Uterus (tissue), 4 donors: ENCODE measurements around the gene SLC8A2. TPM values are rescaled to one million over a fixed set of nuclear protein-coding genes. Genes with fewer than 3 reads are reported as not detected.

Experiments
- DNase-seq, 2 donors: peaks; one replicate each; pipeline ENCODE4 v3.0.0-alpha.2; 2019 to 2020
- H3K27ac ChIP-seq, 2 donors: fragments of 200-600 bp; sonication (generic); 1 replicate in 1 of 2; 2 replicates in 1 of 2; pipeline ENCODE4 v1.5.1; 2016 to 2018
- H3K27me3 ChIP-seq, 2 donors: fragments of 200-600 bp; sonication (generic); one replicate each; pipeline ENCODE4 v1.5.1; 2018 to 2019; ENCODE audit warnings: control low read depth in 1 of 2
- H3K36me3 ChIP-seq, 2 donors: fragments of 200-600 bp; sonication (generic); one replicate each; pipeline ENCODE4 v1.5.1; 2019; ENCODE audit warnings: control low read depth in 1 of 2
- H3K4me1 ChIP-seq, 2 donors: fragments of 200-600 bp; sonication (generic); one replicate each; pipeline ENCODE4 v1.5.1; 2018 to 2019; ENCODE audit warnings: control low read depth in 1 of 2
- H3K4me3 ChIP-seq, 2 donors: fragments of 200-600 bp; sonication (generic); 1 replicate in 1 of 2; 2 replicates in 1 of 2; pipeline ENCODE4 v1.5.1; 2018 to 2019; ENCODE audit warnings: mild to moderate bottlenecking in 1 of 2
- H3K9me3 ChIP-seq, 2 donors: fragments of 200-600 bp; sonication (generic); one replicate each; pipeline ENCODE4 v1.5.1; 2019; ENCODE audit warnings: control low read depth in 1 of 2
- POLR2A ChIP-seq, 2 donors: fragments of 450-650 bp; IDR thresholded peaks; one replicate each; pipeline ENCODE4 v1.6.1; 2016; ENCODE audit warnings: antibody characterized with exemption in 2 of 2, mild to moderate bottlenecking in 1 of 2, moderate library complexity in 1 of 2
- intact Hi-C: fragments of 100-400 bp; cut with DNase I; formaldehyde crosslinking; loops from one replicate; pipeline ENCODE4 v1.15.1; 2023; ENCODE audit warnings: low total_unique reads
- total RNA-seq, 4 donors: library from RNA; depleted of rRNA in 3 of 4; stranded (reverse); fragments of >200 nt in 3 of 4; gene quantifications; one replicate each; pipeline versions ENCODE4 v1.1.0 to v1.2.4, GENCODE V29; 2014 to 2023
- TF ChIP-seq, protein P1 (sequence below), 4 experiments: fragments of 200-600 bp in 2 of 4; fragments of 450-650 bp in 2 of 4; sonication (generic) in 2 of 4; IDR thresholded peaks; one replicate each; pipeline ENCODE4 v1.5.1; 2016 to 2019; ENCODE audit warnings: antibody characterized with exemption in 4 of 4, mild to moderate bottlenecking in 2 of 4, moderate library complexity in 1 of 4
- donor health status: DM: yes; HTN: yes; CAD: no.

Gene SLC8A2
- total RNA-seq, 4 donors from 2014 or later: 3.4 to 17.8 (median 11.0) TPM

DNA sequence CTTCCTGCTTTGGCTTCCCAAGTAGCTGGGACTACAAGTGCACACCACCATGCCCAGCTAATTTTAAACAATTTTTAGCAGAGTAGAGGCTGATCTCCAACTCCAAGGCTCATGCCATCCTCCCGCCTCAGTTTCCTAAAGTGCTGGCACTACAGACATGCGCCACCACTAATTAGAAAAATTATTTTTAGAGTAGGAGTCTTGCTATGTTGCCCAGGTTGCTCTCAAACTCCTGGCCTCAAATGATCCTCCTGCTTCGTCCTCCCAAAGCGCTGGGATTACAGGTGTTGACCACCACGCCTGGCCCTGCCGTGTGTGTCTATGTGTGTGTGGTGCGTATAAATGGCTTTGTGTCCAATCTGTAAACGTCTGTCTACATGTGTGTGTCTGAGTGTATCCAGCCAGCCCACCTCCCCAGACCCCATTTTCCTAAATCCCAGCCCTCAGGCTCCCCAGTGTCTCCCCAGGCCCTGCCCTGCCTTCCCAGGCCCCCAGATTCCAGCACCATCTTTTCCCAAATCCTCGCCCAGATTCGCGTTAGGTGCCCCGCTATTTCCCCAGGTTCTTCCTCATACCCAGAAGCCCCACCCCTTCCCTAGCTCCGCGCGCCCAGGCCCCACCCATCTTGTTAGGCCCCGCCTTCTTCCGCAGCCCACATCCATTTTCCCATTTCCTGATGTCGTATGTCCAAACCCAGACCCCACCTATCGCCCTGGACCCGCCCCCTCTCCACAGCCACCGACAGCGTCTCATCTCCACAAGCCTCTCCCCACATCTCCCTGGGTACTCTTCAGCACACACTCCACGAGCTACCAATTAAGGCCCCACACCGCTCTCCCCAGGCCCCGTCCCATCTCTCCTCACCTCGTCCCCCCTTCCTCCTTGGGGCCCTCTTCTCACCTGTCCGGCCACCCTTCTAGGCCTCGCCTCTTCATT, 24.9 kb downstream of the SLC8A2 start:
- DNase-seq: peak; percentile 46 to 55
- Histone ChIP-seq H3K9me3 (no peaks in the 10 kb centered on the region), H3K36me3 (no peaks in the 10 kb centered on the region), H3K4me1 (peaks cover 0 to 11% of the 10 kb centered on the region in 2 donors), H3K27ac (no peak overlapping the region), H3K27me3 (peaks cover 0 to 4% of the 10 kb centered on the region in 2 donors), H3K4me3 (no peak overlapping the region)
- TF ChIP-seq, protein P1, sequence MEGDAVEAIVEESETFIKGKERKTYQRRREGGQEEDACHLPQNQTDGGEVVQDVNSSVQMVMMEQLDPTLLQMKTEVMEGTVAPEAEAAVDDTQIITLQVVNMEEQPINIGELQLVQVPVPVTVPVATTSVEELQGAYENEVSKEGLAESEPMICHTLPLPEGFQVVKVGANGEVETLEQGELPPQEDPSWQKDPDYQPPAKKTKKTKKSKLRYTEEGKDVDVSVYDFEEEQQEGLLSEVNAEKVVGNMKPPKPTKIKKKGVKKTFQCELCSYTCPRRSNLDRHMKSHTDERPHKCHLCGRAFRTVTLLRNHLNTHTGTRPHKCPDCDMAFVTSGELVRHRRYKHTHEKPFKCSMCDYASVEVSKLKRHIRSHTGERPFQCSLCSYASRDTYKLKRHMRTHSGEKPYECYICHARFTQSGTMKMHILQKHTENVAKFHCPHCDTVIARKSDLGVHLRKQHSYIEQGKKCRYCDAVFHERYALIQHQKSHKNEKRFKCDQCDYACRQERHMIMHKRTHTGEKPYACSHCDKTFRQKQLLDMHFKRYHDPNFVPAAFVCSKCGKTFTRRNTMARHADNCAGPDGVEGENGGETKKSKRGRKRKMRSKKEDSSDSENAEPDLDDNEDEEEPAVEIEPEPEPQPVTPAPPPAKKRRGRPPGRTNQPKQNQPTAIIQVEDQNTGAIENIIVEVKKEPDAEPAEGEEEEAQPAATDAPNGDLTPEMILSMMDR (IDR thresholded peaks at IDR 0.05): no peak
- TF ChIP-seq POLR2A (IDR thresholded peaks at IDR 0.05): no peak
- intact Hi-C loops: no loop called here

DNA sequence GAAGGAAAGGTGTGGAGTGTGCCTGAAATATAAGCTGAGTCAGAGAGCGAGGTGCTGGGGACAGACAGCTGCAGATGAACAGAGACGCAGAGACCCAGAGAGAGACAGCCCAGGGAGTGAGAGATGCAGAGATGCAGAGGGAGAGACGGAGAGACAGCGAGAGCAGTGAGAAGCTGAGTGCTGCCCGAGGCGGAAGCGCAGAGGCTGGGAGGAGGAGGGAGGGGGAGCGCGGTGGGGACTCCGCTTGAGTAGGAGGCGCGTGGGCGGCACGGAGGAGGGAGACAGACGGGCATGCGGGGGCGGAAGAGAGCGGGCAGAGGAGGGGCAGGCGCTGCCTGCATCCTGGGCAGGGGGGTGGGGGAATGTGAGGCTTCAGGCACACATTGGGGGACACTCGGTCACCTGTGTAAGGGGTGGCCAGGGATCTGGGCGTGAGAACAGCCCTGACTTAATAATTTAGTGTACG, 25.7 kb downstream of the SLC8A2 start:
- peaks cover 0 to 11% of the 10 kb centered on the region in 2 donors for H3K4me1 ChIP-seq
- intact Hi-C loops: no loop called here
- H3K9me3 ChIP-seq: no peaks in the 10 kb centered on the region
- H3K27me3 ChIP-seq: peaks cover 0 to 4% of the 10 kb centered on the region in 2 donors
- no peak overlapping the region for H3K27ac ChIP-seq
- H3K36me3 ChIP-seq: no peaks in the 10 kb centered on the region
- TF ChIP-seq, protein P1 (IDR thresholded peaks at IDR 0.05): no peak
- no peak for TF ChIP-seq POLR2A (IDR thresholded peaks at IDR 0.05)
- peak; percentile 71 to 82 for DNase-seq
- no peak overlapping the region for H3K4me3 ChIP-seq

DNA sequence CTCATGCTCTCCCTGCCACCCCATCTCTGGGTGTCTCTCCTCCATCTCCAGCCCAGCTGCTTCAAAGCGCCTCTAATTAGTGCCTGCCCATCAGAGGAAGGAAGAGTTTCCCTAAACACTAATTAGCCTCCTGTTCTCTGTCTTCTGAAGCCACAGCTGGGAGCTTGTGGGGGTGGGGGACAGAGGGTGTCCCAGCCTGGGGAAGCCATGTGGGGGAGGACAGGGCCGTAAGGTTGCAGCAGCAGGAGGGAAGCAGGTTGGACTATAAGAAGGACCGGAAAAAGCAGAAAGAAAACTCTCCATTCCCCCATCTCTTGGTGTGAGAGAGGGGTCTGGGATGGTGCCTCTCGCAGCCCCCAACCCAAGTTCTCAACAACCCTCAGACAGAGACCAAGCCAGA, 26.2 kb downstream of the SLC8A2 start:
- Histone ChIP-seq H3K4me3 (no peak overlapping the region), H3K4me1 (peaks cover 0 to 11% of the 10 kb centered on the region in 2 donors), H3K27me3 (peaks cover 0 to 4% of the 10 kb centered on the region in 2 donors), H3K9me3 (no peaks in the 10 kb centered on the region), H3K36me3 (no peaks in the 10 kb centered on the region), H3K27ac (no peak overlapping the region)
- no peak for DNase-seq
- intact Hi-C loops: no loop called here
- TF ChIP-seq, protein P1 (IDR thresholded peaks at IDR 0.05): no peak
- no peak for TF ChIP-seq POLR2A (IDR thresholded peaks at IDR 0.05)

DNA sequence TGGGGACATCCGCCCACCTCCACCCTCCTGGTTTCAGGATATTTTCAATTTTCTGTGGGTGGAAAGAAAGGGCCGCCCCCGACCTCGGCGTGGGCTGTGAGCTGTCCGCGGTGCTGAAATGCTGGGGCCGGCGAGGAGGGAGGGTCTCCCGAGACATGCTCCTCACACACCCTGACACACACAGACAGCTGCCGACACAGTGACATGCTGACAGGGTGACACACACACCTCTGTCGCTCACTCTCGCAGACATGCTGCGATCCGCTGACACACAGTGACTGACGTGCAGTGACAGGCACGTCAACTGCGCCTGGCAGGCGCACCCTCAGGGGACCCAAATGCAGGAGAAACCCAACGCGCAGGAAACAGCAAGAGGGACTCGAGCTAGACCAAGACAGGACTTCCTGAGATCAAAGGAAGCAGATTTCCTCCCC, 27.3 kb downstream of the SLC8A2 start:
- Histone ChIP-seq H3K36me3 (no peaks in the 10 kb centered on the region), H3K4me3 (no peak overlapping the region), H3K27ac (no peak overlapping the region), H3K27me3 (peaks cover 0 to 4% of the 10 kb centered on the region in 2 donors), H3K9me3 (no peaks in the 10 kb centered on the region), H3K4me1 (peaks cover 0 to 11% of the 10 kb centered on the region in 2 donors)
- no peak for DNase-seq
- TF ChIP-seq, protein P1 (IDR thresholded peaks at IDR 0.05): no peak
- no peak for TF ChIP-seq POLR2A (IDR thresholded peaks at IDR 0.05)
- intact Hi-C loops: no loop called here

DNA sequence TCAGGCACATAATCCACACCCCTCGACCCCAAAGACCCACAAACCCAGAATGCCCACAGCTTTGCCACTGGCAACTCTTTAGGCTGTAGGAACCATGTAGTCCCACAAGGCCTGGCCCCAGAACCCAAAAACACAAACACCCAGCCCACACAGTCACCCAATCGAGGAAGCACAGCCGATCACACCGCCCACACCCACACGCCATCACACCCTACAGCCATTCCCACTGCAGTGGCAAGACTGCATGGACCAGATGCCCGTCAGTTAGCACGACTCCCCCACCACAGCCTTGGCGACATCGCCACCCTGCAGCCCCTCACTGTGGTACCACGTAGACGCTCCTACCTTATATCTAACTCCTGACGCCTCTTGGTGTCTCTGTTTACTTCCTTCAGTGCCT, 28.4 kb downstream of the SLC8A2 start:
- intact Hi-C loops: no loop called here
- TF ChIP-seq, protein P1 (IDR thresholded peaks at IDR 0.05): no peak
- TF ChIP-seq POLR2A (IDR thresholded peaks at IDR 0.05): no peak
- no peak for DNase-seq
- no peak overlapping the region for H3K4me3 ChIP-seq
- no peaks in the 10 kb centered on the region for H3K36me3 ChIP-seq
- H3K9me3 ChIP-seq: no peaks in the 10 kb centered on the region
- no peak overlapping the region for H3K27ac ChIP-seq
- peaks cover 0 to 11% of the 10 kb centered on the region in 2 donors for H3K4me1 ChIP-seq
- H3K27me3 ChIP-seq: peaks cover 0 to 4% of the 10 kb centered on the region in 2 donors
